ENCODE results near the gene ACSL5. TPM values are rescaled to one million over a fixed set of nuclear protein-coding genes. Genes with fewer than 3 reads are reported as not detected.
A peak's percentile ranks its signal among the peaks of the same experiment; 100 is the strongest.

Gene ACSL5
- total RNA-seq, 2 donors from 2014 or later, result 14.5 to 19.7 TPM

DNA sequence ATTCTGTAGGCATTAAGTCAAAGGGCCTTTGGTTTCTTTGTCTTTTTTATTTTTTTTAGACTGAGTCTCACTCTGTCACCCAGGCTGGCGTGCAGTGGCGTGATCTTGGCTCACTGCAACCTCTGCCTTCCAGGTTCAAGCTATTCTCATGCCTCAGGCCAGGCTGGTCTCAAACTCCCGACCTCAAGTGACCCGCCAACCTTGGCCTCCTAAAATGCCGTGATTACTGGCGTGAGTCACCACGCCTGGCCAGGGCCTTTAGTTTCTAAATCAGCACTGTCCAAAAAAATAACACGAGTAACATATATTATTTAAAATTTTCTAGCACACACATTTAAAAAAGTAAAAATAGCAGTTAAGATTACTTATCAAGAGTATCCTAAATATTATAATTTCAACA lies 11.1 kb upstream of the ACSL5 start:
- H3K27ac ChIP-seq, result peak overlapping the region in 1 of 2 donors; percentile 66
- H3K36me3 ChIP-seq, result no peaks in the 10 kb centered on the region
- H3K4me3 ChIP-seq, result no peak overlapping the region
- H3K27me3 ChIP-seq (replicated peaks; ENCODE audit: insufficient read depth), result no peaks in the 10 kb centered on the region
- TF ChIP-seq POLR2AphosphoS5 (IDR thresholded peaks at IDR 0.05) (no peak), POLR2A (IDR thresholded peaks at IDR 0.05) (no peak)
- TF ChIP-seq, protein P1, sequence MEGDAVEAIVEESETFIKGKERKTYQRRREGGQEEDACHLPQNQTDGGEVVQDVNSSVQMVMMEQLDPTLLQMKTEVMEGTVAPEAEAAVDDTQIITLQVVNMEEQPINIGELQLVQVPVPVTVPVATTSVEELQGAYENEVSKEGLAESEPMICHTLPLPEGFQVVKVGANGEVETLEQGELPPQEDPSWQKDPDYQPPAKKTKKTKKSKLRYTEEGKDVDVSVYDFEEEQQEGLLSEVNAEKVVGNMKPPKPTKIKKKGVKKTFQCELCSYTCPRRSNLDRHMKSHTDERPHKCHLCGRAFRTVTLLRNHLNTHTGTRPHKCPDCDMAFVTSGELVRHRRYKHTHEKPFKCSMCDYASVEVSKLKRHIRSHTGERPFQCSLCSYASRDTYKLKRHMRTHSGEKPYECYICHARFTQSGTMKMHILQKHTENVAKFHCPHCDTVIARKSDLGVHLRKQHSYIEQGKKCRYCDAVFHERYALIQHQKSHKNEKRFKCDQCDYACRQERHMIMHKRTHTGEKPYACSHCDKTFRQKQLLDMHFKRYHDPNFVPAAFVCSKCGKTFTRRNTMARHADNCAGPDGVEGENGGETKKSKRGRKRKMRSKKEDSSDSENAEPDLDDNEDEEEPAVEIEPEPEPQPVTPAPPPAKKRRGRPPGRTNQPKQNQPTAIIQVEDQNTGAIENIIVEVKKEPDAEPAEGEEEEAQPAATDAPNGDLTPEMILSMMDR (IDR thresholded peaks at IDR 0.05), result no peak
- peaks cover 16% of the 10 kb centered on the region for H3K4me1 ChIP-seq (replicated peaks)
- H3K9me3 ChIP-seq, result no peaks in the 10 kb centered on the region
- no peak for DNase-seq (ENCODE audit: low spot score)
- intact Hi-C loops (cut with DNase I), result no loop called here
- WGBS, result 49% methylated on average over 8 of the region's 8 CpGs

DNA sequence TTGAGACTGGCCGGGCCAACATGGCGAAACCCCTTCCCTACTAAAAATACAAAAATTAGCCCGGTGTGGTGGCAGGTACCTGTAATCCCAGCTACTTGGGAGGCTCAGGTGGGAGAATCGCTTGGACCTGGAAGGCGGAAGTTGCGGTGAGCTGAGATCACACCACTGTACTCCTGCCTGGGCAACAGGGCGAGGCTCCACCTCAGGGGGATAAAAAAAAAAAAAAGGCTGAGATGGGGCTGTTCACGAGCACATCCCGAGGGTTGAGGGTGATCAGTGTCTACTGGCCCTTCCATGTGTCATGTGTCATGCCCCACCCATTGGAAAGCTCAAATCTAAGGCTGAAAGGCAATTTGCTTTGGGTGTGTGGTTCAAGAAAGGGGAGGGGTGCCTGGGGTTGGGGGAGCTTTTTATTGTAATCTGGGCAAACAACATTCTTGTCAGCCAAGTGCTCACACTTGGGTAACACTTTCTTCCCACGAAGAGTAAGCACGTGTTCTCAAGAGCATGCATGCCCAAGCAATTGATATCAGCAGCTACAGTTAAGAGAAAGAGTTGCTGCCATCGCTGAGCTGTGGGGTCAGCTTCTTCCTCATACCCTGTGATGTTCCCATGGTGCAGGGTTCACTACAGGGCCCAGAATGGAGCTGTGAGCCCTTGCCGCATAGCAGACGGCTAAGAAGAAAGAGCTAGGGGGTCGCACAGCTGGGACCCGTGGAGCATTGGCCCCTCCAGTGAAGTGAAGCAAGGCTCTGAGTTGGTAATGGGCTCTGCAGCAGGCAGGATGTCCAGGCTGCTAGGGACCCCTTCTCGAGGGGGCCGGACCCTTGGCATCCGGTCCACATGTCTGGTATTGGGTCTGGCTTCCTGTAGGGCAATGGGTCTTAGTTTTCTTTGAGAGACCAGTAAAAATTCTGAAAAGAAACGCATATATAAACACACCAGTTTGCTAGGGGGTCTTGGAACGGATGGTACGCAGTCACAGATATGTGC lies 9.9 kb upstream of the ACSL5 start:
- H3K27me3 ChIP-seq (replicated peaks; ENCODE audit: insufficient read depth), result no peaks in the 10 kb centered on the region

DNA sequence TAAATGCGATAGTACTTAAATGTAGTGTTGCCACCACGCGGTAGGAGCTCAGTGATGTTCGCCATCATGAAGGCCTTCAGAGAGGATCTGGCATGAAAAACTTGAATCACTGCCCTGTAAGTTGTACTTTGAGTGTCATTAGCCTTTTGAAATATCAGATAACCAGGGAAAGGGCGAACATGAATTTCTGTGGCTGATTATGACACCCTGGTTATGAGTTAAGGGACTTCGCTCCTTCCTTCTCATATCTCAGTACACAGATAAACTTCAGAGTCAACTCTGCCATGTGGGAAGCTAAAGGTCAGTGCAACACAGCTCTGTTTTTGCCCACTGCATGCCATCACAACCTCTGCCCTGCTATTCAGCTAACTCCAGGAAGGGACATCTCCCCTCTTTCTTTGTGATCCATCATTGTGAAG lies 8.9 kb upstream of the ACSL5 start:
- no peak overlapping the region for H3K27ac ChIP-seq
- no peaks in the 10 kb centered on the region for H3K9me3 ChIP-seq
- no peaks in the 10 kb centered on the region for H3K27me3 ChIP-seq (replicated peaks; ENCODE audit: insufficient read depth)
- H3K36me3 ChIP-seq, result no peaks in the 10 kb centered on the region
- H3K4me1 ChIP-seq (replicated peaks), result peaks cover 13% of the 10 kb centered on the region
- H3K4me3 ChIP-seq, result no peak overlapping the region
- WGBS, result 95% methylated on average over 6 of the region's 6 CpGs
- intact Hi-C loops (cut with DNase I), result no loop called here
- no peak for TF ChIP-seq POLR2A (IDR thresholded peaks at IDR 0.05)
- no peak for TF ChIP-seq POLR2AphosphoS5 (IDR thresholded peaks at IDR 0.05)
- TF ChIP-seq, protein P1 (IDR thresholded peaks at IDR 0.05), result no peak
- DNase-seq (ENCODE audit: low spot score), result no peak

More for the DNA sequence above, 9.9 kb upstream of the ACSL5 start:
- Histone ChIP-seq H3K36me3 (no peaks in the 10 kb centered on the region), H3K4me3 (no peak overlapping the region), H3K9me3 (no peaks in the 10 kb centered on the region), H3K4me1 (replicated peaks) (peaks cover 16% of the 10 kb centered on the region), H3K27ac (no peak overlapping the region)
- no peak for DNase-seq (ENCODE audit: low spot score)
- 87% methylated on average over 22 of the region's 22 CpGs for WGBS
- intact Hi-C loops (cut with DNase I), result no loop called here
- TF ChIP-seq, protein P1 (IDR thresholded peaks at IDR 0.05), result no peak
- TF ChIP-seq POLR2AphosphoS5 (IDR thresholded peaks at IDR 0.05), result no peak
- no peak for TF ChIP-seq POLR2A (IDR thresholded peaks at IDR 0.05)

DNA sequence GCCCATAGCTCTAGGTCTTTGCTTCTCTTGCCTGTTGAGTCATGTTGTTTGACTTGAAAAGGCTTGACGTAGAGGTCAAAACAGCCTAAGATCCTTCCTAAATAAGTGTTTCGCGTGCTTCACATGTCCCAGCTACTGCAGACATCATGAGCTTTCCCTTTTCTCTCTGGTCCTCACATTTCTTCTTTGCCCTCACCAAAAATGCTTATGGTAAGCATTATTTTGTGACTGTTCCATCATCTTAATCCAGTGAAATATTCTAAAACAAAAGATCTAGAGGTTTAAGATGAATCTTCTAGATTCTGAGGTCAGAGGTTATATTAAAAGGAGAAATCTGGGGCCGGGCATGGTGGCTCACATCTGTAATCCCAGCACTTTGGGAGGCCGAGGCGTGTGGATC lies 8.5 kb upstream of the ACSL5 start:
- Histone ChIP-seq H3K9me3 (no peaks in the 10 kb centered on the region), H3K36me3 (no peaks in the 10 kb centered on the region), H3K27ac (no peak overlapping the region), H3K4me3 (no peak overlapping the region), H3K4me1 (replicated peaks) (peaks cover 9% of the 10 kb centered on the region), H3K27me3 (replicated peaks; ENCODE audit: insufficient read depth) (no peaks in the 10 kb centered on the region)
- intact Hi-C loops (cut with DNase I), result no loop called here
- no peak for DNase-seq (ENCODE audit: low spot score)
- TF ChIP-seq POLR2A (IDR thresholded peaks at IDR 0.05) (no peak), POLR2AphosphoS5 (IDR thresholded peaks at IDR 0.05) (no peak)
- TF ChIP-seq, protein P1 (IDR thresholded peaks at IDR 0.05), result no peak
- 89% methylated on average over 6 of the region's 6 CpGs for WGBS

Measured in prostate gland (tissue), 2 donors.